ENCODE measurements around the gene OGDHL.
"Not testable (repeated sequence)": the region's sequence is repeated elsewhere in the genome, so short reads cannot be mapped to it uniquely, and the experiment has no call there.

OGDHL gene

DNA sequence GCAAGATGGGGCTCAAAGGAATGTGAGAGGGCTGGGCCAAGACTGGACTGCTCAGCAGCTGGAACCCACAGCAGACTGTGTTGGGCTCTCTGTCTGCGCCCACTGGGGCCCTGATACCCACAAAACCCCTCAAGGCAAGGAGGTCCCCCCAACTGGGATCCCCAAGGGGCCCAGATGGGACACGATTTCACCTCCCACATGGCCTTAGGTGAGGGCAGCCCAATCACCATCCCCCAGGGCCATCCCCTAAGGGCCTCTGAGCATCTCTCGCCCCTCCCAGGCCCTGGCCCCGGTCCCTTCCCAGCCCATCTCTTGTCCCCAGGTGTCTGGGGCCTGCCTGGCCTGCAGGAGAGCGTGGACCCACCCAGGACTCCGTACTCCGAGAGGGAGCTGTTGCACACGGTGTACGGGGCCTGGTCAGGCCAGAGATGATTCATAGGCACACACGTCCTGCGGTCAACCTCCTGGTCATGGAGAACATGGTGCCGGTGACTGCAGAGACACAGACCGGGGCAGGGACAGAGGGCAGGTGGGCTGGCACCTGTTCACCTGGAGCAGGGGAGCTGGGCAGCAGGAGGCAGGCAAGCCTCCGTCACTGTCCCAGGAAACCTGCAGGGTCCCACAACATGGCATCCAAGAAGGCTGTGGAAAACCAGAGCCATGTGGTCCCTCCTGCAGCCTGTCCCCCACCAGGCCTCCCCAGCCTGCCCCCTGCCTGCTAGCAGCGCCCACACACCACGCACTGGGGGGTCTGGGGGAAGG, 21.6 kb downstream of the OGDHL start:
- DNase-seq (ENCODE audit: low read depth, low spot score), result no peak

DNA sequence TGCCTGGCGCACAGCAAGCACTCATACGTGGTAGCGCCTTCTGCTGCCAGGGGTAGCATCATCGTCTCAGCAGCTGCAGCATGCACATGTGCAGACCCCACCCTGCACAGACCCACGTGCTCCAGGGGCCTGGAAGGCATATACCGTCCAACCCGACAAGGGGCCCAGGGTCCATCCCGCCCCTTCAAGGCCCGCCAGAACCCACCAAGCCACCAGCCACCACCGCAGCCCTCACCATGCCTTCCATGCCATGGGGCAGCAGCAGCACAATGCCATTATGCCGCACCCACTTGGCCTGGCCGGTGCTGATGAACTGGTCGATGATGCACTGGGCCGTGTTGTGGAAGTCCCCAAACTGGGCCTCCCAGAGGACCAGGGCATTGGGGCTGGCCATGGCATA, 22.7 kb downstream of the OGDHL start:
- no peak for DNase-seq (ENCODE audit: low read depth, low spot score)

DNA sequence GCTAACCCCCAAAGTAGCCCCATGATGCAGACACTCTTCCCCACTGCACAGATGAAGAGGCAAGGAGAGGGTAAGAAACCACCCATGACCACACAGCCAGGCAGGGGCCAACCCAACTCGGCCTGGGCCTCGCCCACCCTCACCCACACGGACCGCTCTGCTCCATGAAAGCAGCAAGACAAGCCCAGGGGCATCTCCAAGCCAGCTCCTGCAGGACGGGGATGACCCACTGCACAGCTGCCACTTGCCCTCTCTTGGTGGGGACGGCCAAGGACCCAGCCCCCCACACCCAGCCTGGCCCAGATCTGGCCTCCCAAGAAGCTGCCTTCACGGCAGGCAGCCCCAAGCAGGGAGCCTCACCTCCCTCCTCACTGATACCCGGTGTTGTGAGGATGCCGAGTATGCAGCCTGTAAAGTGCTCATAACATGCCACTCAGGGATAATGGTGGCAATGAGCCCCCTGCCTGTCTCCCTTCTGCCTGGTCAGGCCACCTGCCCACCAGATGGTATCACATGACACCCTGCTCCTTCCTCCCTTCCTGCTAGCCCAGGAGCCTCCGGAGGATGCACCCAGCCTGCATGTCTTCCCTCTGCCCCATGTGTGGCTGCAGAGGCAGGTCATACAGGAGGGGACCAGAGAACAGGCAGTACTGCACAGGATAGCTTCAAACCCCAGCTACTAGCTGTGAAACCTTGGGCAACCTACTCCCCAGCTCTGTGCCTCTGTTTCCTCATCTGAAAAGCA, 23.3 kb downstream of the OGDHL start:
- DNase-seq (ENCODE audit: low read depth, low spot score), result no peak

DNA sequence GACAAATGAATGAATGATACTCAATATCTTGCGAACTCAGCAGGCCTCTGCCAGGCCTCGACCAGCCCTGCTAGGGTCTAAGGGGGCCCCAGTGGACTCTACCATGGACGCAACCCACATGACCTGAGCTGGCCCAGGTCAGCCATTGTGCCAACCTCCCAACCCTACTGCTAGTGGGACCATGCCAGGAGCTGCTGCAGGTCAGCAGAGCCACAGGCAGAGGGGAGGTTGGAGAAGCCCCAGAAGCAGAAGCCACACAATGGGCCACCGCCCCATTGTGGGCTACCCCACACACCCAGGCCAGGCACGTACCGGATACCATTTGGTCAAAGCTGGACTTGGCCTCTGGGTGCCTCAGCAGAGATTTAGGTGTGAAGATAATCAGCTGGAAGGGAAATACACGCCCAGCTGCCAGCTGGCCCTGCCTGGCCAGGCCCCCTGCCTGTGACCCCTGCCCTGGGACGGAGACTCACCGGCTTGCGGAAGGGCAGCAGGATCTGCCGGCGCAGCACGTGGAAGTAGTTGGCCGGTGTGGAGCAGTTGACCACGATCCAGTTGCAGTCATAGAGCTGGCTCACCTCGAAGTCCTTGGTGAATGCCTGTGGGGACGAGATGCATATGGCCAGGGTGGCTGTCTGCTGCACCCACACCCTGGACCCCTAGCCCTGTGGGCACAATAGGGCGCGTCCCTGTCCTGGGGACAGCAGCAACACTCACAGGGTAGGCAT, 24.5 kb downstream of the OGDHL start:
- no peak for DNase-seq (ENCODE audit: low read depth, low spot score)

DNA sequence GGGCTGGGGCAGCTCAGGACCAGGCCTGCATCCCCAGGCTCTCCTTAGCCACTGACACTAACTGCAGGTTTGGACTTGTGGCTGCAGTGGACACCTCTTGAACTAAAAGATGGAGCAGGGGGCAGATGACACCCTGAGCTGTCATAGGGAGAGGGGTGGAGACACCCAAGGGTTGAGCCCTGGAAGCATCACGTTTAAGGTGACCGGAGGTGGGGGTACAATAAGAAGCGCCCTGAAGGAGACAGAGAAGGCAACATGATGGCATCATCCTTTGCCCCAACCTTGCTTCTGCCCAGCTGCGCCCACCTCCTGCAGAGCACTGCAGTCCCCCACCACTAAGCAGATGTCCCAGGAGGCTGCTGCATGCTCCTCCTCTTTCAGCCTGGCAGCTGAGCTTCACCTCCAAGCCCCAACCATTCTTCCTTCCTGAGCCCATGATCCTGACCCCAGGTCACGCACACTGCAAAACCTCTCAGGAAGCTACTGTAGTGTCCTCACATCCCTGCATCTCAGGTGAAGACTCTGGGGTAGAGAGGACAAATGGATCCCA, 25.5 kb downstream of the OGDHL start:
- no peak for DNase-seq (ENCODE audit: low read depth, low spot score)

DNA sequence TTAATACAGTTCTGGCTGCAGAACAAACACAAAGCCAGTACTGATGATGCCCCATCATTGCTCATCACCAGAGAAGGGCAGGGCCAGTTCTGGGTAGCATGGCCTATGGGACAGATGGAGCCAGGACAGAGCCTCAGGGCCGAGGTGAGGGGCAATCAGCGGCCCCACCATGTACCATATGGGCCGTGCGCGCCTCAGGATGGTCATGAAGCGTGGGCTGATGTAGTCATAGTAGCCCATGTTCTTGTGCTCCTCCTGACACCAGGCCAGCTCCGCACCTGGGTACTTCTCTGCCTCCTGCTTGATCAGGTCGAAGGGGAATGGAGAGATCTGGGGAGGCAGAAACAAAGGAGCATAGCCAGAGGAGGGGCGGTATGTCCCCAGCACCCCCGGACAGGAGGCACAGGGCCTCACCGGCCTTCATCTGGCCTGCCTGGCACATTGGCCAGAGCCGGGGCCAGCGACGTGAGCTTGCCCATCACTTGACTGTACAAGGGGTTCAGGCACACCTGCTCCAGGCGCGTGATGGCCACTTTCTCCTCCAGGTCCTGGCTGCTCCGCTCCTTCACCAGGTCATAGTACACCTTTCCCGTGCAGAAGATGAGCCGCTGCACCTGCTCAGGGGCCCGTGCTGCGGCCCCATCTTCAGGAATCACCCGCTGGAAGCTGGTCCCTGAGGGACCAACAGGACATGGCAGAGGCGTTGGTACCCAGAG, 26.1 kb downstream of the OGDHL start:
- no peak for DNase-seq (ENCODE audit: low read depth, low spot score)

DNA sequence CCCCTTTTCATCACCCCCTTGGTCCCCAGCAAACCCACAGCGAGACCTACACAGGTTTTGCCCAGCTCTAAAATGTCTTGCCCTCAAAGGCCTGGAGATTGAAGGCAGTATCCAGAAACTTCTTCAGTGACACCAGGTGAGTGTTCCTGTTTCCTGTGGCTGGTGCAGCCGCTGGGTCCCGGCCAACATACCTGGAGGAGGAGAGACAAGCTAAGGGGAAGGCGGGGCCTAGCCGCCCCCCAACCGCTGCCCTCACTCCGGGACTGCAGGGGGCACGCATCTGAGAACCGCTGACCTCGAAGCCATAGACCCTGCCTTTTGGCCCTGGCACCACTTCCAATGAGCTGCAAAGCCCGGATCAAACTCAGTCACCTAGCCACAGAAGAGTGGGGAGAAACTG, 27.0 kb downstream of the OGDHL start:
- DNase-seq (ENCODE audit: low read depth, low spot score), result no peak

DNA sequence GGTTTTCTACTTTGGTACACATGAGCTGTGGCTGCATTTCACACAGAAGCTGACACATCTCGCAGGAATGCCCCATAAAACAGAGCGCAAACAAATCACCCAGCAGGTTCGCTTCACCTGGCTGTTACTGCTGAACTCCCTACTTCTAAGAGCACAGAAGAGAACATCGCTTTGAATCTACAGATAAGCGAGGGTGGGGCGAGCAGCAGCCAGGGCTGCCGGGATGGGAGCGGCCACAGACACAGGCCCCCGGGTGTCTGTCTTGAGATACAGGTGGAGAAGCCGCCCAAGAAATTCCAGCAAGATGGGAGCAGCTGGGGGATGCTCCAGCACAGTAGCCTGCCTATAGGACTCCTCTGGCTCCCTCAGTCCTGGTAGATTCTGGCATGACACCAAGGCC, 27.4 kb downstream of the OGDHL start:
- no peak for DNase-seq (ENCODE audit: low read depth, low spot score)

DNA sequence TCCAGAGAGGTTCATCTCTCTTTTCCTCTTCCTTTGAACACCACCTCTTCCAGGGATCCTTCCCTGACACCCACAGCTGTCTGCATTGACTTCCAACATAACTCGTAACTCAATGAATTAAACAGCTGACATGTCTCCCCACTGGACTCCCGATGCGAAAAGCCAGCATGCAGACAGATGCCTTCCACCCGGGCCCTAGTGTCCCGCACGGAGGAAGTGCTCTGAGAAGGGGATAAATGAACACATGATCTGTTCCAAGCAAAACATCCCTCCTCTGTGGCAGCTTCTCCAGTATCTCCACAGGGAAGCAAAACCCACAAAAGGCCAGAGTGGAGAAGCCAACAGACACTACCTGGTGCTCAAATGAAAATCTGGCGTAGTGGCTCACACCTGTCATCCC, 28.3 kb downstream of the OGDHL start:
- DNase-seq (ENCODE audit: low read depth, low spot score), result no peak

DNA sequence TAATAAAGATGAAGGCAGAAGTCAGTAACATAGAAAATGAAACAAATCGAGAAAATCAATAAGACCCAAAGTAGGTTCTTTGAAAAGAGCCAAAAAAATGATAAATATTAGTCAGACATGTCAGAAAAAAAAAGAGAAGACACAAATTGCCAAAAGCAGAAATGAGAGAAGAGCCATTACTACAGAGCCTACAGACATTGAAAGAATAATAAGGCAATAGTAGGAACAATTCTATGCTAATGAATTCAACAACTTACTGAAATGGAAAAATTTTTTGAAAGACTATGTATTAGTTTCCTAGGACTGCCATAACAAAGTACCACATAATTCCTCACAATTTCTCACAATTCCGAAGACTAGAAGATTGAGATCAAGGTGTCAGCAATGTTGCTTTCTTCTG, 35.5 kb downstream of the OGDHL start:
- no peak for DNase-seq (ENCODE audit: low read depth, low spot score)

DNA sequence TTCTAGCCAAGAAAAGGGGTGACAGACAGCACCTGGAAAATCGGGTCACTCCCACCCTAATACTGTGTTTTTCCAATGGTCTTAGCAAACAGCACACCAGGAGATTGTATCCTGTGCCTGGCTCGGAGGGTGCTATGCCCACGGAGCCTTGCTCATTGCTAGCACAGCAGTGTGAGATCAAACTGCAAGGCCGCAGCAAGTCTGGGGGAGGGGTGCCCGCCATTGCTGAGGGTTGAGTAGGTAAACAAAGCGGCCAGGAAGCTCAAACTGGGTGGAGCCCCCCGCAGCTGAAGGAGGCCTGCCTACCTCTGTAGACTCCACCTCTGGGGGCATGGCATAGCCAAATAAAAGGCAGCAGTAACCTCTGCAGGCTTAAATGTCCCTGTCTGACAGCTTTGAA, 47.0 kb downstream of the OGDHL start:
- not testable (repeated sequence) for DNase-seq (ENCODE audit: low read depth, low spot score)

DNA sequence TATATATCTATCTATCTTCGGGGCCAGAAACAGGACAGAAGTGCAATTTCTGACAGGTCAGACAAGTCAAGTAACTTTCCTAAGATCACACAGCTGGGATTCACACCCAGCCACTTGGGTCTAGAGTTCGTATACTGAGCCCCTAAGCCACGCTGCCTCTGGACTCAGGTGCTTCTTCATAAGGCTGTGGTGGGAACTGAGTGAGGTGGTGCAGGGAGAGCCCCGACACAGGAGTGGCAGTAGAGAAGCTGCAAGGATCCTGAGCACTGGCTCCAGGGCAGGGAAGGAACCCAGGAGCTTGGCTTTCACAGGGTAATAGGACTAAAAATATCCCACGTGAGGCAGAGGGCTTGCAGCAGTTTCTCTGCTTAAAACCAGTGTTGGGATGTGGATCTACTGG, 48.9 kb downstream of the OGDHL start:
- no peak for DNase-seq (ENCODE audit: low read depth, low spot score)

DNA sequence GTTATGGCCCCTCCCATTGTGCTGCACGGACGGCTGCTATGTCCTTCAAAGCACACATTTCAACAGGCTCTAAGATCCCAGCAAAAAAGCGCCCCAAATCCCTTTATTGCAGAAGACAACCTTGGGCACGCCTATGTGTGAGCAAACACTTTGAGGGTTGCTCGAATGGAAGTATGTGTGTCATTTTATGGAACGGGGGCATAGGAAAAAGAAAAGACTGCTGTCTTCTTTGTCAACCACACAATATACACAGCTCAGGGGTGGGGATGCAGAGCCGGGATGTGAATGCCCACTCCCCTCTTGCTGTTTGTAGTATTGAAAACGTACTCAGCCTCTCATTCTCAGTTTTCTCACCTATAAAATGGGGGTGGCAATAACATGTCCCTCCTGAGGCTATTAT, 50.6 kb downstream of the OGDHL start:
- no peak for DNase-seq (ENCODE audit: low read depth, low spot score)

DNA sequence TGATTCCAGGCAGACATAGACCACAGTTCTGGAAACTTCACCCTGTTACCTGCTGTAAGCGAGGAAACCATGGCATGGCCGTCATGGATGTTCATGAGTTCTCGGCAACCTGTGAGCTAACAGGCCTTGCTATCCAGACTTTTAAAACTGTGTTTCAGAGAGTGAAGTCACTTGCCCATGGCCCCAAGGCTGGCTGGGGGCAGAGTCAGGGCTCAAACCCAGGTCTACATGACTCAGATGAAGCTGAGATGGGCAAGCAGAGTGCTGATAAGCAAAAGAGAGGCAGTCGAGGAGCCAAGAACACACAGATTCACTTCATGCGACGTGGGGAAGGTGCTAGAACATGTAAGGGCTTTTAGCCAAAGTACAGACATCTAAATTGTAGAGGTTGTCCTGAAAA, 51.2 kb downstream of the OGDHL start:
- DNase-seq (ENCODE audit: low read depth, low spot score), result no peak

DNA sequence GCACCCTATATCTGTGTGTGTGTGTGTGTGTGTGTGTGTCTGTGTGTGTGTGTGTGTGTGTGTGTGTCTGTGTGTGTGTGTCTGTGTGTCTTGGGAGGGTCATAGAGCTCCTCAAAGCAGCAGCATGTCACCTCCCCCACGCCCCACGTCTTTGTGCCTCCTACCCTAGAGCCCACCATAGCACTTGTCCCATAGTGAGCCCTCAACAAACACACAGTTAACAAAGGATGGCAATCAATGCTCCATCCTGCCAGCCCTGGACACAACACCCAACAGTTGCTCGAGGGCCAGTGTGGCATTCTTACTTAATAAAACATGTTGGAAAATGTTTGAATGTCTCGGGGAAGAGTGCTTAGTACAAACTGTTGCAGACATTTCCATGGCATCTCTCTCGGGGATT, 52.2 kb downstream of the OGDHL start:
- DNase-seq (ENCODE audit: low read depth, low spot score), result no peak

DNA sequence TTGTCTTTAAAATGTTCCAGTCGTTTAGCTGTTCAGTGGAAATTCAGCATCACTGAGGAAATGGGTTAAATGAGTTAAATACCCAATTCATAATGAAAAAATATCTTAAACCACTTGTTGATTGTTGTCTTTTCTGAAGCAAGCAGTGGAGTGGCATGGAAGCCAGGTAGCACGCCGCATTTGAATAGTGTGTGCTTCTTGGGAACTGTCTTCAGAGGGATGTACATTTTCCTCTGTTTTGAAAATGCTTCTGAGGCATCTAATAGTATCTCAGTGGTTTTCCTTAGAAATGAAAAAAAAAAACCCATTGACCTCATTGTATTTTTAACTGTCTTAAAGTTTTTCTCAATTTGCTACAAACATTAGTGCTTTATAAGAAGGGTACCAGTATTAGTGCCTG, 54.5 kb downstream of the OGDHL start:
- DNase-seq (ENCODE audit: low read depth, low spot score), result no peak

DNA sequence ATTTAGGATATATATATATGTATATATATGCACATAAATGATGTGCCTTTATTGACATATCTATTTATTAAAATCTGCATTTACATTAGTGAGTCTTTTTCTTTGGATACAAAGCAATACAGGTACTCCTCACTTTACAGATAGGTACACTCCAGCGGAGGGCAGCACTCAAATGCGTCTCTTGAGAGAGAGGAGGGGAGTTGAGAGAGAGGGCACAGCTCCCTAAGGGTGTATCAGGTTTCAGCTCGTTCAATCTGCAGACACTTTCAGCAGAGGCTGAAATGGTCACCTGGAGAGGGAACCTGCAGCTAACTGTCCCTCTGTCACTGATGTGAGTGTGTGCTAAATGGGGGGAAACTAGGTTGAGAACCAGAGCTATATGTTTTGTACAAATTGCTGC, 61.1 kb downstream of the OGDHL start:
- no peak for DNase-seq (ENCODE audit: low read depth, low spot score)

DNA sequence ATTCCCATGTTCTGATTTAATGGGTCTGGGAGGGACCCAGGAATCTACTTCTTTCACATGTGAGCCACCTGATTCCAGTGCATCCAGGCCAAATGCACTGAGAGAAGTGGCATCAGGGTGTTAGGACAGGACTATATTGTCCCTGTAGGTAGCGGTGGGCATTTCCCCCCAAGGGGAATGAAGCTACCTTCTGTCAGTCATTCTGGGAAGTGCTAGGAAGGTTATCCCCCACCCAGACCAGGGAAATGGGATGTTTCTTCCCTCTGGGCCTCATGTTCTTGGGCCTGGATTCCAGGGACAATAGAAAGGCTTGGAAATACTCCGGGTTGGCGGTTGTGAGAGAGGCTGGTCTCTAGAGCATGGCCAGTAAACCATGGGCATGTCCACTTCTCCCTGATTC, 61.9 kb downstream of the OGDHL start:
- no peak for DNase-seq (ENCODE audit: low read depth, low spot score)

DNA sequence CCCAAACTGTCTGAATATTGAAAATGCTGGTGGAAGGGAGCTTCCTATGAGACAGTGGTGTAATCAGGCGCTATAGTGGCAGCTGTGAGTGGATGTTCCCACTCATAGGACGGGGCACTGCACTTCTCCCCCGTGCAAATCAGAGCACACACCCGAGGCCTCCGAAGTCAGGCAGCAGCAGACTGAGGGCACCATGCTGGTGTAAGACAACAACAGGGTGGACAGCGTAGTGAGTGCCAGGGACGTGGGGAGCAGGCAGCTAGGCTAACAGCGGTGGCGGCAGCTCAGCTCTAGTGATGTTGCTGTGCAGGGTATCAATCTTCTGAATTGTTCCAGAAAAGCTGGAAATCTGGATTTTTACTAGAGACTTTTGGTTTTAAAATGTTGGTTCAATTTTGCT, 63.4 kb downstream of the OGDHL start:
- no peak for DNase-seq (ENCODE audit: low read depth, low spot score)

DNA sequence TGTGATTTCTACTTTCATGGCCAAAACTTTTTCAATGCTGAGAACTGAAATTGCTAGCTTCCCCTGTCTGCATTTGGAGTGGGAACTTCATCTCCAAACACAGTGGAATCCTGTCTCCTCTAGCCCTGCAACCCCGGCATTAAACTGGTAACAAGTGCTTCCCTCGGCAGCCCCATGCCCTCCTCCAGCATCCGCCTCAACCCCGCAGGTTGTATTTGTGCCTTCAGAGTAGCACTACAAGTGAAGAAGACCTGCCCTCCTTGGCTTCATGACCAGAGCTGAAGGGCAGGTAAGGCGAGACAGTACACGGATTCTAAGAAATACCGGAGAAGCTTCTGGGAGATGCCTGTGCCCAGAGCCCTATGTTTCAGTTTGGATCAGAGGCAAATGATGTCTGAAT, 65.8 kb downstream of the OGDHL start:
- no peak for DNase-seq (ENCODE audit: low read depth, low spot score)

DNA sequence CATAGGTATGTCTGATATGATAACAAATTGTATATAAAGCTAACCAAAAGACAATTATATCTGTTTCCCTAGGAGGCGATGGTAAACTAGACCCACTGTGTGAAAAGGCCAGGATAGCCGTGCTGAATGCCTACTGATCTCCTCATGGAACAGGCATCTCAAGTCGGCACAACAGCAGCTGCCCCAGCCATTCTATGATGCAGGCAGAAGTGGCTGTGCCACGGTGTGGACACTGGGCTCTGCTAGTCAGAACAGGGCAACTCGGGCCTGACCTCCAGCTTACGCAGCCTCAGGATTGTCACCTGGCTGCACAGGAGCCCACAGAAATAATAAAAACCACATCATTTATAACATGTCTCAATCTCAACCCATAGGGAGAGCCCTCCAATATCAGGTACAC, 67.7 kb downstream of the OGDHL start:
- DNase-seq (ENCODE audit: low read depth, low spot score), result no peak

DNA sequence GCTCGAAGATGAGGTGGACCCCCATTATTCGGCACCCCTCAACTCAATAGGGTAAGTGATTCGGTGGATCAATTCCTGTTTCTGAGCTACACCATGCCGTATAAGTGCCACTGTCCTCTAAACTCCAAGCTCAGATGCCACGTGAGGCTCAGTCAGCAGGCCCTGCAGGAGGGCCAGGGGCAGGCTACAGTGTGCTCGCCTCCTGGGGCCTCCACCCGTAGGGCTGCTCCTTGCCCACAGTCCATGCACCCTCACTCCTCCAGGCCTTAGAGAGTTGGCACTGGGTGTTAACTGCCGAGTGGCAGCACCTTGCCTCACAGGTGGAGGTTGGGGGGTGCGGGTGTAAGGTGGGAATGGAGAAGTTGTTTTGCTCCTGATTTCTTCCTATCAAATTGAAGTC, 70.5 kb downstream of the OGDHL start:
- no peak for DNase-seq (ENCODE audit: low read depth, low spot score)

All from activated naive CD8-positive, alpha-beta T cell treated with anti-CD3 and anti-CD28 coated beads, Interleukin-2, amount 50 U/mL, for 16 hours (primary cell).